KG1 (cell line): ENCODE results near the gene TMEM150B.
A peak's percentile ranks its signal among the peaks of the same experiment; 100 is the strongest.
"Not testable (repeated sequence)": the region's sequence is repeated elsewhere in the genome, so short reads cannot be mapped to it uniquely, and the experiment has no call there.

ENCODE experiments used
- DNase-seq: peaks from one replicate; lab custom pipeline; 2025; lab: John Stamatoyannopoulos, UW

TMEM150B gene

DNA sequence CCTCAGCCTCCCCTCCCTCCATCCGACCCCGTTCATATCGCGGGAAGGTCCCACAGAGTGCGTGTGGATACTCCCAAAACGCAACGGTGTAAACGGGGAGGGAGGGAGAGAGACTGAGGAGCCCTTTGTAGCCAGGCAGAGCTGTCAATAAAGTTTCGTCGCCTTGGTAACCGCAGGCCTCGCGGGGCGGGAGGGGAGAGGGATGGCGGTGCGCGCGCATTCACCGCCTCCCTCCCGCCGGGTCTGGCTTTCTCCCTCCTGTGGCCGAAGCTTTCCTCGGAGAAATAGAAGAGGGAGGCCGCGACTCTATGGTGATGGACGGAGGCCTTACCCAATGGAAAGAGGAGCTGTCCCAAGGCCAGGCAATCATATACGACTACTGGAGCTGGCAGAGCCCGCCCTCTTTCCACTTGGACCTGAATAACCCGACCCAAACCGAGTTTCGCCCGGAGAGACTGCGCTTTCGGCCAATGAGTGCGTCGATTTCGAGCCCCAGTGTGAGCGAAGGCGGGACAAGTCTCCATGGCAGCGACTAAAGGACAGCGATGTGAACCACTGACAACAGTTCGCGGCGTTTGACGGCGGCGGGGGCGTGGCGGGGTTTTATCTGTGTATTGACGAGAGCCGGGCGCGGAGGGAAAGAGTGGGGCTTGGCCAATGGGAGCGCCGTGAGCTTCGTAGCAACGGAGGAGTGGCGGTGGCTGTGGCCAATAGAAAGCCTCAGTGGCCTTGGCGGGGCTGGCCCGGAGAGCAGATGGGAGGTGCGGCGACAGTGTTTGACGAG is 14.2 kb upstream of the TMEM150B start, which contains the start of gene KMT5C:
Gene KMT5C, plus strand, starts transcription at position 772 of the 784 bp plus-strand sequence. CDS start 2,061 bp downstream, outside the sequence.
- DNase-seq: peak; percentile 100

DNA sequence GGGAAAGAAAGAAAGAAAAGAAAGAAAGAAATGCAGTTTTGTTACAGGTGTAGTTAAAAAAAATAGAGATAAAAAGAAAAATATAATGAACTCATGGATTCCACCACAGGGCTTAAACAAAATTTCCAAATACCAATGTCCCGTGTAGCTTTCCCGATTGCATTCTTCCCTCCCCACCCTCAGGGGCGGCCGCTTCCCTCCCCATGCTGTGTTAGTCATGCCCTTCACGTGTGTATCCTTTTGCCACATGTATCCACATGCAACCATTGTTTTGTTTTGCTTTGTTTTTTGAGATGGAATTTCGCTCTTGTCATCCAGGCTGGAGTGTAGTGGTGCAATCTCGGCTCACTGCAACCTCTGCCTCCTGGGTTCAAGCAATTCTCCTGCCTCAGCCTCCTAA is 11.0 kb upstream of the TMEM150B start:
- DNase-seq: no peak

DNA sequence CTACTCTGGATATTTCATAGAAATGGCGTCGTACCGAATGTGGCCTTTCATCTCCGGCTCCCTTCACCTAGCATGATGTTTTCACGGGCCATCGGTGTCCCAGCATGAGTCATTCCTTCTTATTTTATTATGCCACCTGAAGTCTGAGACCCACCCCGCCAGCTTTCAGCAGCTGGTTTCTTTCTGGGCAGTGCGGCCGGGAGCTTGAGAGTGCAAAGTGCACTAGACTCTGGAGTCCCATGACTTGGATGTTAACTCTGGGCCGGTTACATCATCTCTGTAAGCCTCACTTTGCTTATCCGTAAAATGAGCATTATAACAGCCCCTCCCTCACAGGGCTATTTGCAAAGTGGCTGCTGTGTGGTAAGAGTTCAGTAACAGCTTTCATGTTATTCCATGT is 8.7 kb upstream of the TMEM150B start:
- no peak for DNase-seq

DNA sequence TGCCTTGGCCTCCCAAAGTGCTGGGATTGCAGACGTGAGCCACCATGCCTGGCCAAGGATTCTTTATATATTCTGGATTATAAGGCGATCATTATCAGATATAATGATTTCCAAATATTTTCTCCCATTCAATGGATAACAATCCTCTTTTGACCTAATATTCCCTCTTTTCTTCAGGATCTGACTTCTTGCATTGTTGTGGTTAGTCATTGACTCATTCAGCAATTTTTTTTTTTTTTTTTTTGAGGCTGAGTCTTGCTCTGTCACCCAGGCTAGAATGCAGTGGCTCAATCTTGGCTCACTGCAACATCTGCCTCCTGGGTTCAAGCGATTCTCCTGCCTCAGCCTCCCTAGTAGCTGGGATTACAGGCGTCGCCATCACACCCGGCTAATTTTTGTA is 4.7 kb upstream of the TMEM150B start:
- DNase-seq: not testable (repeated sequence)

DNA sequence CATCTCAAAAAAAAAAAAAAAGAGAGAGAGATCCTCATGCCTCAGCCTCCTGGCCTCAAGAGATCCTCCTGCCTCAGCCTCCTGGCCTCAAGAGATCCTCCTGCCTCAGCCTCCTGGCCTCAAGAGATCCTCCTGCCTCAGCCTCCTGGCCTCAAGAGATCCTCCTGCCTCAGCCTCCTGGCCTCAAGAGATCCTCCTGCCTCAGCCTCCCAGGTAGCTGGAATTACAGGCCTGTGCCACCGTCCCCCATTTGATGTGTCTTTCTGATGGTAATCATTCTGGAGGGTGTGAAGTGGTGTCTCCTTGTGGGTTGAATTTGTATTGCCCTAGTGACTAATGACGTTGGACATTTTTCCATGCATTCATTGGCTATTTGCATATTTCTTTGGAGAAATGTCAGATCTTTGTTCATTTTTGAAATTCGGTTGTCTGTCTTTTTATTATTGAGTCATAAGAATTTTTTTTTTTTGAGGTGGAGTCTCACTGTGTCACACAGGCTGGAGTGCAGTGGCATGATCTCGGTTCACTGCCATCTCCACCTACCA is 3.7 kb upstream of the TMEM150B start:
- not testable (repeated sequence) for DNase-seq

DNA sequence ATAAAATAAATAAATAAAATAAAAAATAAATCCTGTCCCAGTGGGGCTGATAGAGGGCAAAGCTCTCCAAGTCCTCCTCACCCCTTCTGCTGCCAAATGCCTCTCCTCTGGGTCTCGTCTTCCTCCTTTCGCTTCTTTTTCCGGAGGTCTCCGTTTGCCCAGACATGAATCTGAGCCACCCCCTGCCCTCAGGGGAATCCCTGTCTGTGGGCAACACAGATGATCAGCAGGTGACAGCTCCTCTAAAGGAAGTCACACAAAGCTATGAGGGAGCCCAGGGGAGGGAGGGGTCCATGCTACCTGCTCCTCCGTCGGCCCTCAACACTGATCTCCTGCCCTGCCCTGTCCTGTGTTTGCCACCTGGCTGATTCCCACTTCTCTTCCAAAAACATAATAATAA is 479 bp downstream of the TMEM150B start:
- no peak for DNase-seq

DNA sequence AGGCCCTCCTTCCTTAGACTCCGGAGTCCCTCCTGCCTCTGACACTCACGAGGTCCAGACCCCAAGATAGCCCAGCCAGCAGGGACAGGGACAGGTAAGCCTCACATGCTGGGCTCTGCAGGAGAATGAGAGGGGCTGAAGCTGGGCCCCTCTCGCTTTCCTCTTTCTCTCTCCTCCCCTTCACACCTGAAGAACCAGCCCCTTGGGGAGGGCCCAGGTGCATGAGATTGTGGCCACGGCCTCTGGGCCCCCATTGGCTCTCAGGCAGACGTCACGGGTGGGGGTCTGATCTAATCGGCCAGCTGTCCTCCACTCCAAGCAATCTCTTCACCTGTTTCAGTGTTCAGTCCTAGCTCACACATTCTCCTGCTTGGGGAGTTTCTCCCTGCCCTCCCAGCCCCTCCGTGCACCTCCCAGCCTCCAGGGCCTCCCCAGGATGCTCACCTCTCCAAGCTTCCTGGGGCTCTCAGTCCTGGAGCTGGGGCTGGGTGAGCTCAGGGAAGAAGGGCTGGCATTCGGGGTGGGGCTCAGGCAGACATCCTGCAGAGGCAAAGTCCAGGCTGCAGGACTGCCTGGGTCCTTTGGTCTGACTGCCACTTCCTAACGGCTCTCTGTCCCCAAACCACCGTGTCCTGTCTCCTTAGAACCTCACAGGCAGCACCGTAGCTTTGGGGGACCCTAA is 2.8 kb downstream of the TMEM150B start:
- DNase-seq: no peak

DNA sequence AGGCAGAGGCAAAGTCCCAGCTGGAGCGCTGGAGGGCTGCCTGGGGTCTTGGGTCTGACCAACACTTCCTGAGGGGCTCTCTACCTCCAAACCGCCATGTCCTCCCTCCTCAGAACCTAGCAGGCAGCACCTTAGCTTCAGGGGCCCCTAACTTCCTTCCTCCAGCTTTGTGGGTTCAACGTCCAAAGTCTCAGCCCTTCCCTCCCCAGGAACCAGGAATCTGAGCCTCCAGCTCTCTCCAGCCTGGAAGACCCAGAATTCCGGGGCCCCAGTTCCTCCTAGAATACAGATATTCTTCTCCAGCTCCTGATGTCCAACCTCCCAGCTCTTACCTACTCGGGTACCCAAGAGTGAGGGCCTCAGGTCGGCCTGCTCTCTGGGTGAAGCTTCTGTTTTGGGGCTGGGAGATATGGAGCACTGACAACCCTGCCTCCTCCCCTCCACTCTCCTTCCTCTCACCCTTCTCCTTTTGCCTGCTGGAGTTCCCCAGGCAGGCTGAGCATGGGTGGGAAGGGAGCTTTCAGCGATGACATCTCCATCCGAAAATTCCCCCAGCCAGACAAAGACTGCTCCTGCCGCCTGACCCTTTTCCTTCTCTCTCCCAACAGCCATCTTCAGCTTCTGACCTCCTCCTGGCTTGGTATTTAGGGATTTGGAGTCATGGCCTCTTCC is 3.5 kb downstream of the TMEM150B start:
- DNase-seq: no peak

DNA sequence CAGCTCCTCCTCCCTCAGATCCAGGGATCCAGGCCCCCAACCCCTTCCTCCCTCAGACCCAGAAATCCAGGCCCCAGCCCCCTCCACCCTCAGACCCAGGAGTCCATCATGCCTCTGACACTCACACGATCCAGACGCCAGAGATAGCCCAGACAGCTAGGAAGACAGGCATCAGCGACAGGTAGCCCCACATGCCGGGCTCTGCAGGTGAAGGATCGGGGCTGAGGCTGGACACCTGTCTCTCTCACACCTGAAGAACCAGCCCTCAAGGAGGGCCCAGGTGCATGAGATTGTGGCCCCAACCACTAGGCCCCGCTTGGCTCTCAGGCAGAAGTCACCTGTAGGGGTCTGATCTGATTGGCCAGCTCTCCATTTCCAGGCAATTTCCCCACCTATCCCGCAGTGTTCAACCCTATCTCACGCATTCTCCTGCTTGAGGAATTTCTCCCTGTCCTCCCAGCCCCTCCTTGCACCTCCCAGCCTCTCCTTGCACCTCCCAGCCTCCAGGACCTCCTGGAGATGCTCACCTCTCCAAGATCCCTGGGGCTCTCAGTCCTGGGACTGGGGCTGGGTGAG is 4.2 kb downstream of the TMEM150B start:
- no peak for DNase-seq

DNA sequence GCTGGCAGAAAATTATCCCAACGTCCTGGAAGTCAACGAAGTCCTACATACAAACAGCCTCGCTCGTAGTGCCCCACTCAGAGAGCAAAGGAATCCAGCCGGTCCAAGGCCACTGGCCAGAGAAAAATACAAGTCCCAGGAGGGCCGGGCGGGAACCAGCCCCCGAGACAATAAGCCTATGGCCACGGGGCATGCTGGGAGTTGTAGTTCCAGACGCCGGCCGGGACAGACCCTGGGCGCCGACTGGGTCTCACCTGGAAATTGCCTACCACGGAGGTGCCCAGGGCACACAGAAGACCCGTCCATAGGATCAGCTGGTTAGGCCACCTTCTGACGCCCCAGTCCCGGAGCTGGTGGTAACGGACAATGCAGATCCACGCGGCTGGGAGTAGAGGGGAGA is 5.4 kb downstream of the TMEM150B start:
- DNase-seq: no peak

DNA sequence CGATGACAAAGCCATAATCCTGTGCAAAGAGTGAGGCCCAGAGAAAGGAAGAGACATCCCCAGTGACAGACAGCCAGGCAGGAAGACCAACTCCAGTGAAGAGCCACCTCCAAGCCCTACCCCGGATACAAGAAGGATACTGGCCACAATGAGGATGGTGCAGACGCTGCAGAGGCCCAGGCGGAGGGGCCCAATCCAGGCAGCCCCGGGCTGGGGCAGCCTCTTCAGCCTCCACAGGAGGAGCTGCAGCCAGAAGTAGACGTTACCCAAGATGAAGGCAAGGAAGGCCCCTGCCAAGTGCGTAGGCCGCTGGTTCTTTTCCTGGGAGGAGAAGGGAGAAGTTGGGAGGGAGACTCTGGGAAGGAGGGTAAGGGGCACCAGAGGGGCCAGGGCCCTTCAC is 8.5 kb downstream of the TMEM150B start:
- no peak for DNase-seq

DNA sequence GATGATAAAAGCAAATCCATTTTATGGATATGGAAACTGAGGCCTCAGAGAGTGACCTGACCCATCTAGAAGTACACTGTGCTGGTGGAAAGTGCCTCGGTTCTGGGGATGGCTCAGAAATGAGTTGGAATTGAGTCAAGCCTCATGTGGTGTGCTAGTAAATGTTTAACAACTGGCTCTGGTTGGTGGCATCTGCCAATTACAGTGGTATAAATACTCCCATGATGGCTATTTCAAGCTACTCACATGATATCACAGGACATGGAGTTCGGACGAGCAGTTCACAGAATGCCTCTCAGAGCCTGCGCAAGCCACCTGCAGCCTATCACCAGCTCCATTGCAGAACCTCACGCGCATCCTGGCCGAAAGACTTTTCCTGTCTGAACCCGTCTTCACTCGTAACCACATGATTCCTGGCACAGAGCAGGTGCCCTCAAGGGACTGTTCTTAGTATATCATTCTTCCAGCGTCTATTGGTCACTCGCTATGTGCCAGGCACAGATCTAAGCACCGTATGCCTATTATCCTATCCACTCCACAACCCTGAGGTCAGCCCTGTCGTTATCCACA is 9.1 kb downstream of the TMEM150B start:
- no peak for DNase-seq

DNA sequence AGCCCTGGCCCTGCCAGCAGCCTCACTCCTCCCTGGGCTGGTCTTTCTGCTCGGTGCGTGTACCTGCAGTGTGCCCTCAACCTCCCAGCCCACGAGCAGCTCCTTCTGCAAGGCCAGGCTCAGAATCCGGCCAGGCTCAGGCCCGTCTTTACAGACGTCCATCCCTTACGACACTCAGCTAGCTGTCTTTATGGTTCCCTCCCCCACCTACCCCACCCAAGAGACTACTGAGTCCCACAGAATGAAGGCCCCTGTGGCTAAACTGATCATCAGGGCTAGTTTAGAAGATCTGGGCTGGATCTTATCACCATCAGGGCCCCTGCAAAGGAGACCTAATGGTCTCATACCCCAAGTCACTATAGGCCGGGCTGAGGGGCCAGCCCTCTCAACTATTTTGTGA is 10.7 kb downstream of the TMEM150B start:
- no peak for DNase-seq

DNA sequence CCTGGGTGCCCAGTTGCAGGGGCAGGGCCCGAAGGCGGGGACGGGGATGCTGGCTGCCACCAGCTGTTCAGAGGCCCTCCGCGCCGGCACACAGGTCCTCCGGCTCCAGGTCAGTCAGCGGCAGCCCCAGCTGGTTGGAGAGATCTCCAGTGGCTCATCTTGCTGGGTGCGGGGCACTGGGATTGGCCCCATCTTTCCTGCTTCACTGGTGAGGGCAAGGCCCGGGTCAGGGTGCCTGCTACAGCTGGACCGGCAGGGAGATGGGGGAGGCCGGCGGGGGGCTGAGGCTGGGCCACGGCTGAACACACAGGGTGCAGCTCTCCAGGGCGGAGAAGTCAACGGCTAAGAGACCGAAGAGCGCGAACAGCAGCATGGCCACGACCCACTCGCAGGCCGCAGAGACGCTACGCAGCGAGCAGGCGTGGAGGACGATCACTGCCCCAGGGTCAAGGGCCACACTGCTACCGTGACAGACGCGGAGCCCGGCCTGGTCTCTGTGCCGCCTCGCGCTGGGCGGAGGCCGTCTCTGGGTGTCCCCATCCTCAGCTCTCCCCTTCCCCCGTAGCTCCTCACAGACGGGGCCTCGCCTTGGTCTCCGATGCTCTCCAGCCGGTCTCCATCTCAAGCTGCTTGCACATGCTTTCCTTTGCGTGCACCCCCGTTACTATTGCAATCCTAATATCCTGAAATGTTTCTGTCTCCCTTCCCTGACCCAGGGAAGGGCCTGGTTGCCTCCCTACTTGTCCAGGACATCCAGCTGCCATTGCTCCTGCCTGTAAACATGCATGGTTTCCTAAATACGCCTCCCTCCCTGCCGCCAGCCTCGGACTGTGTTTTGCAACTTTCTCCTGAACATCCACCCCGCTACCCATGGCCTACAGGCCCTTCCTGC is 12.3 kb downstream of the TMEM150B start:
- DNase-seq: no peak

DNA sequence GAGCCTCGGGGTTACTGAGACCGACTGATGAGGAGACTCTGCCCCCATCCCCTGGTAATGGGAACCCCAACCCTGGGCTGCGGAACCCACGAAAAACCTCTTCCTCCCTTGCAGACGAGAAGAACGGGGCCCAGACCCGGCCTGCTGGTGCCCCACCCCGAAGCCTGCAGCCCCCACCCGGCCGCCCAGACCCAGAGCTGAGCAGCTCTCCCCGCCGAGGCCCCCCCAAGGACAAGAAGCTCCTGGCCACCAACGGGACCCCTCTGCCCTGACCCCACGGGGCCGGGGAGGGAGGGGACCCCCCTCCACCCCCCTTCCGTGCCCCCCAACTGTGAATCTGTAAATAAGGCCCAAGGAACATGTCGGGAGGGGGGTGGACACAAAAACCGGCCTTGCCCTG is 13.3 kb downstream of the TMEM150B start:
- no peak for DNase-seq

DNA sequence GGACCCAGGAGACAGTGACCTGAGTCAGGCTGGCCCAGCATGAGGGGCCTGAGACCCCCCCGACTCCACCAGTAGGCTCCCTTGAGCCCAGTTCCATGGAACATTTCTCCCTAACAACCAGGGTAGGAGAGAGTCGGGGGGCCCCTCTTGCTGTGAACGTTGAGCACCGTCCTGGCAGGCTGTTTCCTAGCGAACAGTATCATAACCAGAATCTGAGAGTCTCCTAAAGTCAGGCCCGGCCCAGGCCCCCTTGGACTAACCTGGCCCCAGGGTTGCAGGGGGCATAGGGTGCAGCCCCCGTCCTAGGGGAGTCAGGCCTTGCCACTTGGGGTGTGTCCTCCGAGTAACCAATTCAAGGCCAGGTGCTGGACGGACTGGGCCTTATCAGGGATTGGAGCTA is 13.7 kb downstream of the TMEM150B start:
- DNase-seq: no peak

DNA sequence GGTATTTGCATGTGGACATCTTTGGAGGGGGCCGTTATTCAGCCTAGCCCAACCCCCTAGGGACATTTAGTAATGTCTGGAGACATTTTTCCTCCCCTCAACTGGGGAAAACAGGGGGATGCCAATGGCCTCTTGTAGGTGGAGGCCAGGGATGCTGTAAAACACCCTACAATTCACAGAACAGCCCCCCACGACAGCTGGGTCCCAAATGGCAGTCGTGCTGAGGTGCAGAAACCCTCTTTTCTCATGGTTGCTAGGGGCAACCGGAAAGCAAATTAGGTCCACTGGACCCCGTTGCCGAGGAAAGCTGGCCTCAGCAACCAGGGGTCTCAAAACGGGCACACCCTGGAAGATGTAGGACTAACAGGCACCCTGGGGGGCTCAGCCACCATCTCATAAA is 14.6 kb downstream of the TMEM150B start:
- DNase-seq: no peak

DNA sequence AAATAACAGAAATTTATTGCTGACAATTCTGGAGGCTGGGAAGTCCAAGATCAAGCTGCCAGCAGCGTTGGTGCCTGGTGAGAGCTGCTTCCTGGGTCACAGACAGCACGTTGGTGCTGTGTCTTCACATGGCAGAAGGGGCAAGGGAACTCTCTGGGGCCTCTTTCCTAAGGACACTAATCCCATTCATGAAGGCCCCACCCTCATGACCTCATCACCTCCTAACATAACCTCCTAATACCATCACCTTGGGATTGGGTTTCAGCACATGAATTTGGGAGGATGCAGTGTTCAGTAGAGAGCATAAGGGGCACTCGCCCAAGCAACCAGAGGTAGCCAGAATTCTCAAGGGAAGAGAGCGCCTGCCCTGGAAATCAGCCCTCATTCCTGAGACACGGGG is 15.7 kb downstream of the TMEM150B start:
- no peak for DNase-seq

DNA sequence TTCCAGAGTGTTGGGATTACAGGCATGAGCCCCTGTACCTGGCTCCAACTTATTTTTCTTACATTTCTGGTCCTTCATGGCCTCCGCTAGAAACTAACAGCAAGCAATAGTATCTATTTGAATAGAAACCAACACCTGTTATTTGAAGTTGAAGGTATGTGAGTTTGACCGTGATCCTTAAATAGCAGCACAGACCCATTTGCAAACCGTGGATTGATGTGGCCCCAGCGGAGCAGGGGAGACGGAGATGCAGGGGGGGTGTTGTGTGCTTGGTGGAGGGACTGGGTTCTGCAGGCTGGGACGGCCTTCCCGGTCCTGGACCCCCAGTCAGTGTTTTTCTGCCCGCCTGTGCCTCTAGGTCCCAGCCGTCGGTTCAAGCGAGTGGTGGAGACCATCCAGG is 16.9 kb downstream of the TMEM150B start:
- no peak for DNase-seq

DNA sequence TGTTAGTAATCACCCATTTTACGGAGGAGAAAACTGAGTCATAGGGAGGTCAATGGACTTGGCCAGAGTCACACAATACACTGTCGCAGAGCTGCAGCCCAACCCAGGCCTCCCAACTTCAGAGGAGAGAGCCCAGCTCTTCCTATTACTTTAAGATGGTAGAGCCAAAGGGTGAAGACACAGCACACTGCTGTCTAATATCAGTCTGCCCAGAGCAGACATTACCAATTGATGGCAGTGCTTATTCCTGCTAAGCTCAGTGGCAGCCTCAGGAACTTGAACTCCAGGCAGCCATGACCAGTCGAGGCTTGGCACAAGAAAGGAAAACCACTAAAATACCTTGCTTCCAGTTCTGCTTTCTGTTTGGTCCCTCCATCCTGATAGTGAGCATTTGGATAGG is 18.4 kb downstream of the TMEM150B start:
- DNase-seq: no peak

DNA sequence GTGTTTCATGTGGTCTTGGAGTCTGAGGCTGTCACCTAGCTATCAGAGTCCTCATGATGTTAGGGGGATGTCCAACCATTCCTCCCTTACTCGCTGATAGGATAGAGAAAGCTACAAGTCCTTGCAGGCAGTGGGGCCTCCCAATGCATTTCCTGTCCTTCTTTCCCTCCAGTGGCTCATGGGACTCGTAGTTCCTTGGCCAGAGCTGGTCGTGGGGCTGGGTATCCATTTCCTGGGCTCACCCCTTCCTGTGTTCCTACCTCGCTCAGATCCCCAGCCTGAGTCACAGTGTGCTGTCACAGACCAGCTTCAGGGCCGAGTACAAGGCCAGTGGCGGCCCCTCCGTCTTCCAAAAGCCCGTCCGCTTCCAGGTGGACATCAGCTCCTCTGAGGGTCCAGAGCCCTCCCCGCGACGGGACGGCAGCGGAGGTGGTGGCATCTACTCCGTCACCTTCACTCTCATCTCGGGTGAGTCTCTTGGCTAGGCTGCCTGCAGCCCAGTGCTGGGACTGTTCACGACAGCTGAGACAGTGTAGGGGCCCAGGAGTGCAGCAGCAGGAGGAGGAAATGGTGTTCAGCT is 19.1 kb downstream of the TMEM150B start:
- no peak for DNase-seq
